Measurements from ENCODE around the gene THSD4.
"Not testable (repeated sequence)": the region's sequence is repeated elsewhere in the genome, so short reads cannot be mapped to it uniquely, and the experiment has no call there.

The THSD4 gene

DNA sequence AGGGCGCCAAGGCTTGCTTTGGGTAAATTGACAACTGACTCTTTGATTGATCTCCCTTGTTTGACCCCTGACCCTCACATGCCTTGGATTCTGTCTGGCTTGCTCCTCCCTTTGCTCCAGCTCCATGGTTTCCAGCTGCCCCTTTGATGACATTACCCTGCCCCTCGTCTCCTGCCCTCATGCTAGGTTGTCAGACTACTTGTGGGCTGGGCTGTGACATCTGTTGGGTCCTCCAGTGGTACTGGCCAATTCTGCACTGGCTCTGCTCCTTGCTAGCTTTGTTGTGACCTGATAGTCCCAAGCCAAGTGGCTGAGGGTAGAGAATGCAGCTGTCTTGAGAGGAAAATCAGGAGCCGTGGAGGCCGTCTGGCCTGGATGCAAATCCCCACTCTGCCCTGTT lies 6.2 kb downstream of the THSD4 start:
- no peak for DNase-seq (ENCODE audit: low read depth in 2 of 2)

DNA sequence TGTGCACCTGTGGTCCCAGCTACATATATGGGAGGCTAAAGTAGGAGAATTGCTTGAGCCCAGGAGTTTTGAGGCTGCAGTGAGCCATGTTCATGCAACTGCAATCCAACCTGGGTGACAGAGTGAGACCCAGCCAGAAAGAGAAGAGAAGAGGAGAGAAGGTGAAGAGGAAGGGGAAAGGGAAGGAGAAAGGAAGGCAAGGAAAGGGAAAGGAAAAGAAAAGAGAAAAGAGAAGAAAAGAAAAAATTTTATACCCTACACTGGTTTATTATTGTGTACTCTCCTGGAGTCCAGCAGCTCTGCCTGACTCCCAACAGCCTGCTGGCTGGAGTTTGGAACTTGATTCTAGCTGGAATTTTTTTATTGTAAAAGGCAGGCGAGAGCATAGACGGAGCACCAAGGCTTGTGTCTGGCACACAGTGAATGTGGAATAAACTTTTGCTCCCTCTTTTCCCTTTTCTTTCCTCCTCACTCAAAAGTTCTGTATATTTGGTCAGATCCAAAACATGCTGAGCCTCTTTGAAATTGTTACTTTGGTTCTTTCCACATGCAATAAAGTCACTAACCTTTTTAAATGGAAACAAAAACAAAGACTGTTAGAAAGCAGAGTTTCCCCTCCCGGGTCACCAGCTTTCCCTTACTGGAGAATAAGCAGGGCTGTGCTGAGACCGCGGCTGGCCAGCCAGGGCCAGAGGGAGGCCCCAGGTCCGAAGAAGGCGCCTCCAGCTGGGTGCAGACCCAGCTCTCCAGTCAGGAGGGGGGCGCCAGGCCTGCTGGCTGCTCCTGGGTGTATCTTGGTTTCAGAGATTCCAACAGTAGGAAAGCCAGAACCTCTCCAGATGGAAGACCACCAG lies 9.9 kb downstream of the THSD4 start:
- DNase-seq (ENCODE audit: low read depth in 2 of 2): no peak

- no peak for DNase-seq (ENCODE audit: low read depth in 2 of 2)
These were observed 10.7 kb downstream of the THSD4 start for GRCh38 chr15:71125831-71126450.

GRCh38 chr15:71127083-71127482 lies 11.8 kb downstream of the THSD4 start:
- DNase-seq (ENCODE audit: low read depth in 2 of 2): no peak

DNA sequence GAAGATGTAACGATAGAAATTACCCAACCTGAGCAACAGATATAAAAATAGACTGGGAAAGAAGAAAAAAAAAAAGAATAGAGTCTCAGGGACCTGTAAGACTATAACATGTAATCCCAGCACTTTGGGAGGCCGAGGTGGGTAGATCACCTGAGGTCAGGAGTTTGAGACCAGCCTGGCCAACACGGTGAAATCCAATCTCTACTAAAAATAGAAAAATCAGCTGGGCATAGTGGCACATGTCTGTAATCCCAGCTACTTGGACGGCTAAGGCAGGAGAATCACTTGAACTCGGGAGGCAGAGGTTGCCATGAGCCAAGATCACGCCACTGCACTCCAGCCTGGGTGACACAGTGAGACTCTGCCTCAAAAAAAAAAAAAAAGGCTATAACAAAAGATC lies 12.9 kb downstream of the THSD4 start:
- not testable (repeated sequence) for DNase-seq (ENCODE audit: low read depth in 2 of 2)

DNA sequence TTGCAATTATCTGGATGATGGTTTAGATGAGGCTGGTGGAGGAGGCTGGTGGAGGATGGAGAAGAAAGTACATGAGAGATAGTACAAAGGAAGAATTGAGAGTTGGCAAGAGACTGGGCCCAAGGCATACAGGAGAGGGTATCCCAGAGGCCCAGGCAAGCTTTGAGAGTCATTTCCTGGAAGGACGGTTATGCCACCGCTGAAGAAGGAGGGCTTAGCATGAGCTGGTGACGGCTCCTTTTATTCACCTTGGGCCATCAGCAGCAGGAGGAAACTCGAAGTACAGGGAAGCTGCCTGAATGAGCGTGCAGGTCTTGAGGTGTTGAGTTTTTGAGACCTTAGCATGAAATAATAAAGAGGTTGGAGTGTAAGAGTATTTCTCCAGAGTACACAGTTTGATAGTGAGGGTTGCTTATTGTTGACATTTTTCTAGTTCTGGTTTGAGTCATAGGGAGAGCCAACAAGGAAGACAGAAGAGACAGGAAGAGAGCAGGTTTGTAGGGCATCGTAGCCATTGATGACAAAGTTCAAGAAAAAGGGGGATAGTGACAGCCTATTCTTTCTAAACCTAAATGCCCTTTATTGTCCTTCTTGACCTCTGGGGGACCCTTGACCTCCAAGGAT lies 13.8 kb downstream of the THSD4 start:
- no peak for DNase-seq (ENCODE audit: low read depth in 2 of 2)

GRCh38 chr15:71129669-71130068 lies 14.4 kb downstream of the THSD4 start:
- no peak for DNase-seq (ENCODE audit: low read depth in 2 of 2)

- no peak for DNase-seq (ENCODE audit: low read depth in 2 of 2)
These were observed 16.5 kb downstream of the THSD4 start for GRCh38 chr15:71131601-71132362.

- no peak for DNase-seq (ENCODE audit: low read depth in 2 of 2)
These were observed 18.6 kb downstream of the THSD4 start for GRCh38 chr15:71133747-71134472.

GRCh38 chr15:71136159-71136783 lies 21.0 kb downstream of the THSD4 start:
- no peak for DNase-seq (ENCODE audit: low read depth in 2 of 2)

- no peak for DNase-seq (ENCODE audit: low read depth in 2 of 2)
These were observed 21.7 kb downstream of the THSD4 start for GRCh38 chr15:71136793-71137518.

DNA sequence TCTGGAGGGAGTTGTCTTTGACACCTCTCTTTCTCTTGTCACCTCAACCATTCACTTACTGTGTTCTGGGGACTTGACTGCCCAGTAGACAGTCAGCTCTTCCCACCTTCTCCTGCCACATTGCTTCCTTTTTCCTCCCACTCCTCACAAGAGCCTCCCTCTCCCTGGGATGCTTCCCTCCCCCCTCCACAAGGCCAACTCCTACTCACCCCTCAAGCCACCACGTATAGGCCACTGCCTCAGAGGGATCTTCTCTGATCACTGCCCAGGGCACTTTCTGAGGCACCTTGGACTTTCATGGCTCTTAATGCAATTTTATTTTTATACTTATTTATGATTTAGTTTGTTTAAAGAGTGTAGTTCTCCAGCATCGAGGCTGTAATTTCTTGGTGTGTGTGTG lies 23.2 kb downstream of the THSD4 start:
- no peak for DNase-seq (ENCODE audit: low read depth in 2 of 2)

GRCh38 chr15:71139241-71139640 lies 24.0 kb downstream of the THSD4 start:
- DNase-seq (ENCODE audit: low read depth in 2 of 2): no peak

GRCh38 chr15:71141572-71141971 lies 26.3 kb downstream of the THSD4 start:
- DNase-seq (ENCODE audit: low read depth in 2 of 2): no peak

DNA sequence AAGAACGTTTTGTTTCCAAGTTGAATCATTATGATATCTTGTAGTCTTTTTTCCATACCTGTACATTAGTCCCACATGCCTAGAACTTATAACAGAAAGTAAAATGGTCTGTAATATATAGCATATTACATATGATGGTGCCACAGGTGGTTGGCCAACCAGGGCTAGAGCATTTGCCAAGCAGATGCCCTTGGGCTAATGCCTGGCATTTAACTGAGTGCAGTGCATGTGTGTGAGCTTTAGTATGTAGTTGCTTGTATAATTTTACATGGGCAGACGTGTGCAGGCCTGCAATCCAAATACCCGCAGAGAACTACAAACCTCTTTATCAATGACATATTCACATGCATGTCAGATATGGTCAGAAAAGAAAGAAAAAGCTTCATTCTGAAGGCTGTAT lies 27.5 kb downstream of the THSD4 start:
- no peak for DNase-seq (ENCODE audit: low read depth in 2 of 2)

- no peak for DNase-seq (ENCODE audit: low read depth in 2 of 2)
These were observed 28.4 kb downstream of the THSD4 start for GRCh38 chr15:71143373-71144310.

- no peak for DNase-seq (ENCODE audit: low read depth in 2 of 2)
These were observed 30.4 kb downstream of the THSD4 start for GRCh38 chr15:71145648-71146047.

DNA sequence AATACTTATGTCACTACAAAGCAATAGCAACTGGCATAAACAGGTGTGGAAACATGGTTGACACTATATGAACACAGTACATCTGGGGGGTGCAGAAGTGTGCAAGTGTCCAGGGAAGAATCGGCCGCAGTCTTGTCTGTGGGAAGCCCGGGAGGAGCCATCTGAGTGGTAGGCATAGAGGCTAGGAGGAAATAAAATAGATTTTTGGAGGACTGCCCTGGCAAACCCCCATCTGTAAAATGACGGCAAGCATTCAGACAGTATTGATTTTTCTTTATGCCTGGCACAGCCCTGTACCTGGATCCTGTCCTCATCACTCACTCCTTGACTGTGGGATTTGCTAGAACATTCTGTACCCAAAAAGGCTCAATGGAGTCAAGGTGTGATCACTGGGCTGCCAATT lies 31.3 kb downstream of the THSD4 start:
- no peak for DNase-seq (ENCODE audit: low read depth in 2 of 2)

DNA sequence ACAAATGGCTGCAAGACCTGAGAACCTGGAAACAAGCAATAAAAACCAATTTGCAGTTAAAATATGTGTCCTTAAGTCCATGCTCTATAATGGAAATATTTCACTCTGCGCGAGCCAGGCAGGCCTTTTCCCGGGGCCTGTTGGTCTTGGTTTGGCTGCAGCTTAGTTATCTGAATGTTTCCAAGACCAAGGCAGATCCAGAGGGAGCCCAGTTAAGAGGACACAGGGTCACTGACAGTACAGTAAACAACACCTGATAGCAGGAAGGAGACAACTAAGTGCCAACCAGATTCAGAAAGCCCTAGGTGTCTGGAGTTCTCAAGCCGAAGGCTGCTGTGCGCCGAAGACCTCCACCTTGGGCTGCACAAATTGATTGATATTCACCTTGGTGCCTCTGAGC lies 32.8 kb downstream of the THSD4 start:
- DNase-seq (ENCODE audit: low read depth in 2 of 2): no peak
